ENCODE measurements around the gene SYMPK.
"Not testable (repeated sequence)": the region's sequence is repeated elsewhere in the genome, so short reads cannot be mapped to it uniquely, and the experiment has no call there.

Gene SYMPK

DNA sequence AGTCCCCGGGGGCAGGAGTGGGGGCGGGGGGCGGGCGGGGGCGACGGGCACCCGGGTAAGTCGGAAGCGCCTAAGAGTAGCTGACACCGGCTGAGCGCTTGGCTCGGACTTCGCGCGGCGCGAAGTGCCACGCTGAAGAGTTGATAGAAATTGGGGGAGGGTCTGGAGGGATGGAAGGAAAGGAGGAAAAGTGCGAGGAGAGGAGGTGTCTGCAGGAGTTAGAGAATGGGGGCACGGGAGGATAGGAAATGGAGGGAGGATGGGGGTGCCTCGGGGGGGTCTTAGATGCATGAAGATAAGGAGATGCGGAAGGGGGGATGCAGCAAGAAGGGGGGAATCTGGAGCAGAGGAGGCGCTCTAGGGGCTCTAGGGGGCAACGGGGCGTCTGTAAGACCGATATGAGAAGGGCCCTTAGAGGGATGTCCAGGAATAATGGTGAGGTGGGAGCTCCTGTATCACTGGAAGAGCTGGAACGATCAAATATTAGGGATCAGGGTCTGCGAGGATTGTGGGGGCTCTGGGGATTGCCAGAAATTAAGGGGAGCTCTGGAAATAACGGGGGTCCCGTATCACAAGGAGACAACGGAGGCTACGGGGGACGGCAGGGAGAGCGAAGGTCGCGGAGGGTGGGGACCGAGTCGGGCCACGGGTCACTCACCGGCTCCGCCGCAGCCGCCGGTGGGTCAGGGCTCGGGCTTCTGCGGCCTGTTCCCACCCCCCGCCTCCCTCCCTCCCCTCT is 39.1 kb upstream of the SYMPK start, which contains the start of gene MYPOP:
TSS of gene MYPOP (minus strand) at position 702 of the 739 bp plus-strand sequence. CDS start 840 bp downstream, outside the sequence.
- peak within 1 kb of the TSS; percentile 63 for H3K4me3 ChIP-seq (ENCODE audit: low read depth, low read length)
- TF ChIP-seq, protein P1, sequence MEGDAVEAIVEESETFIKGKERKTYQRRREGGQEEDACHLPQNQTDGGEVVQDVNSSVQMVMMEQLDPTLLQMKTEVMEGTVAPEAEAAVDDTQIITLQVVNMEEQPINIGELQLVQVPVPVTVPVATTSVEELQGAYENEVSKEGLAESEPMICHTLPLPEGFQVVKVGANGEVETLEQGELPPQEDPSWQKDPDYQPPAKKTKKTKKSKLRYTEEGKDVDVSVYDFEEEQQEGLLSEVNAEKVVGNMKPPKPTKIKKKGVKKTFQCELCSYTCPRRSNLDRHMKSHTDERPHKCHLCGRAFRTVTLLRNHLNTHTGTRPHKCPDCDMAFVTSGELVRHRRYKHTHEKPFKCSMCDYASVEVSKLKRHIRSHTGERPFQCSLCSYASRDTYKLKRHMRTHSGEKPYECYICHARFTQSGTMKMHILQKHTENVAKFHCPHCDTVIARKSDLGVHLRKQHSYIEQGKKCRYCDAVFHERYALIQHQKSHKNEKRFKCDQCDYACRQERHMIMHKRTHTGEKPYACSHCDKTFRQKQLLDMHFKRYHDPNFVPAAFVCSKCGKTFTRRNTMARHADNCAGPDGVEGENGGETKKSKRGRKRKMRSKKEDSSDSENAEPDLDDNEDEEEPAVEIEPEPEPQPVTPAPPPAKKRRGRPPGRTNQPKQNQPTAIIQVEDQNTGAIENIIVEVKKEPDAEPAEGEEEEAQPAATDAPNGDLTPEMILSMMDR (IDR thresholded peaks at IDR 0.05; ENCODE audit: borderline replicate concordance, insufficient read depth, low read depth, low read length), result no peak

DNA sequence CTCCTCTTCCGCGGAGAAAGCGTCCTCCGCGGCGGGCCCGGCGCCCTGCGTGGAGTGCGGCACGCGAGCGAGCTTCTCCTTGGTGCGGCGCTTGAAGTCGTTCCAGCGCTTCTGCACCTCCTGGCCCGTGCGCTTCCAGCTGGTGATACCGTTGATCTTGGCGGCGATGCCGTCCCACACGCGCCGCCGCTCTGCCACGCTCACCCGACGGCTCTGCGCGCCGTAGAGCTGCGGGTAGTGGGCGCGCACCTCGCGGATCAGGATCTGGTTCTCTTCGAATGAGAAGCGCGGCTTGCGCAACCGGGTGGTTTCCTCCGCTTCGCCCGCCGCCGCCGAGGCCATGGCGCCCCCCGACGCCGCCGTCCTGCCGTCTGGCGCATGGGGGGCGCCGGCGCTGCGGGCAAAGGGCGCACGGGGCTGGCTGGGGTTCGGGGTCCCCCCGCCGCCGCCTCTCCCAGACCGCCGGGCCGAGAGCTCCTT is 38.5 kb upstream of the SYMPK start:
- TF ChIP-seq, protein P1 (IDR thresholded peaks at IDR 0.05; ENCODE audit: borderline replicate concordance, insufficient read depth, low read depth, low read length), result no peak
- H3K4me3 ChIP-seq (ENCODE audit: low read depth, low read length), result peak overlapping the region; percentile 63

DNA sequence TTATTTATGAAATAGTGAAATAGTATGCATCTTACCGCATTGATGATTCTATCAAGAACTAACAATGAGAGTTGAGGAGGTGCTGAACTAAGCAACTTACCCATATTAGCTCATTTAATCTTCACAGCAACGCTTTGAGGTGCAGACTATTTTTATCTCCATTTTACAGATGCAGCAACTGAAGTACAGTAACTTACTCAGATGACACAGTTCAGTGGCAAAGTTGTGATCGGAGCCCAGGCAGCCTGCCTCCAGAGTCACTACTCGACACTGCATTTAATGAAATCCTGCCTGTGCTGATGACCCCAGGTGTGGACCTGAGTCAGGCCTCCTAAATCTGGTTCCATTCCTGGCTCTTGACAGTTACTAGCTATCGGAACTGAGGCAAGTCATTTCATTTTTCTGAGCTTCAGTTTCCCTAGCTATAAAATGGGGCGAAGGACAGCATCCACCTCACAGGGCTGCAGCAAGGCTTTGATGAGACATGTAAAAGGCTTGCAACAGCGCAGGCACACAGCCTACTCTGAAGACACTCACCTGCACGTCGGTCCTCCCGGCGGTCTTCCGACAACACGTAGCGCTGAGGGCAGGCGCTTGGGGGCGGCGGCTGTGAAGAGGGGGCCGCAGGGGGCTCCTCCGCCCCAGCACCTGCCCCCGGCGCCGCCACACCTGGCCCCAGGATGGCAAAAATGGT is 37.9 kb upstream of the SYMPK start:
- TF ChIP-seq, protein P1 (IDR thresholded peaks at IDR 0.05; ENCODE audit: borderline replicate concordance, insufficient read depth, low read depth, low read length), result no peak
- peak overlapping the region; percentile 63 for H3K4me3 ChIP-seq (ENCODE audit: low read depth, low read length)

GRCh38 chr19:45899919-45900589 is 37.1 kb upstream of the SYMPK start:
- no peak overlapping the region for H3K4me3 ChIP-seq (ENCODE audit: low read depth, low read length)
- TF ChIP-seq, protein P1 (IDR thresholded peaks at IDR 0.05; ENCODE audit: borderline replicate concordance, insufficient read depth, low read depth, low read length), result no peak

GRCh38 chr19:45899253-45899652 is 36.3 kb upstream of the SYMPK start:
- TF ChIP-seq, protein P1 (IDR thresholded peaks at IDR 0.05; ENCODE audit: borderline replicate concordance, insufficient read depth, low read depth, low read length), result no peak
- no peak overlapping the region for H3K4me3 ChIP-seq (ENCODE audit: low read depth, low read length)

DNA sequence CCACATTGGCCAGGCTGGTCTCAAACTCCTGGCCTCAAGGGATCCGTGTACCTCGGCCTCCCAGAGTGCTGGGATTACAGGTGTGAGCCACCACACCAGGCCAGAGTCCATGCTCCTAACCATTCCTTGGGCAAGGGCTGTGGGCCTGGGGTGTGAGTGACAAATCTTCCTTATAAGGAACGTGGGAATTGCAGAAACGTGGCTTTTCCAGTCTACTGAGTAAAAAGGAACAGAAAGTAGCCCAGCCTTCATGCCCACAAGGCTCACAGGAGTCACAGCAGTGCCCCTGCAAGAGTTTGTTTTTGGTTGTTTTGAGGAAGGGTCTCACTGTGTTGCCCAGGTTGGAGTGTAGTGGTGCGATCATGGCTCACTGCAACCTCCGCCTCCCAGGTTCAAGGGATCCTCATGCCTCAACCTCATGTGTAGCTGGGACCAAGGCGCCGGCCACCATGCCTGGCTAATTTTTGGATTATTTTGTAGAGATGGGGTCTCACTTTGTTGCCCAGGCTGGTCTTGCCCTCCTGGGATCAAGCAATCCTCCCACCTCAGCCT is 34.4 kb upstream of the SYMPK start:
- H3K4me3 ChIP-seq (ENCODE audit: low read depth, low read length), result no peak overlapping the region
- TF ChIP-seq, protein P1 (IDR thresholded peaks at IDR 0.05; ENCODE audit: borderline replicate concordance, insufficient read depth, low read depth, low read length), result no peak

- H3K4me3 ChIP-seq (ENCODE audit: low read depth, low read length), result not testable (repeated sequence)
Observed at GRCh38 chr19:45895983-45896599, 33.1 kb upstream of the SYMPK start.
